WTC11 (cell line): Measurements from ENCODE around the gene TMED4. TPM values are rescaled to one million over a fixed set of nuclear protein-coding genes. Genes with fewer than 3 reads are reported as not detected.

Experiments
- ATAC-seq: fragments of 200-7000 bp; cut with Tn5 transposase; 2 replicates; pipeline ENCODE4 v1.10.0; 2021; ENCODE audit warnings: mild to moderate bottlenecking, moderate library complexity
- CTCF ChIA-PET: fragments of 300-600 bp; sonication (Branson Sonifier 250); formaldehyde crosslinking; loops from one replicate; lab custom pipeline; 2021; ENCODE audit warnings: antibody characterized with exemption; lab: Charles Lee
- POLR2A ChIA-PET: fragments of 350-600 bp; sonication (Branson Sonifier 250); formaldehyde crosslinking; loops from one replicate; lab custom pipeline; 2021; ENCODE audit warnings: antibody characterized with exemption; lab: Charles Lee
- DNase-seq: peaks from one replicate; pipeline ENCODE4 v3.0.0; 2021; ENCODE audit warnings: low spot score
- H3K27ac Mint-ChIP-seq: 2 replicates; pipeline ENCODE4 v1.8.0; 2021; ENCODE audit warnings: mixed read lengths
- H3K27me3 Mint-ChIP-seq: 2 replicates; pipeline ENCODE4 v1.8.0; 2021; ENCODE audit warnings: low read depth, mild to moderate bottlenecking, moderate library complexity, mixed read lengths
- H3K36me3 Mint-ChIP-seq: 2 replicates; pipeline ENCODE4 v1.8.0; 2021; ENCODE audit warnings: mixed read lengths
- H3K4me1 Mint-ChIP-seq: 2 replicates; pipeline ENCODE4 v1.8.0; 2022; ENCODE audit warnings: mixed read lengths
- H3K4me3 Mint-ChIP-seq: 2 replicates; pipeline ENCODE4 v1.8.0; 2021; ENCODE audit warnings: mild to moderate bottlenecking, moderate library complexity, mixed read lengths
- H3K9me3 Mint-ChIP-seq: 2 replicates; pipeline ENCODE4 v1.8.0; 2021; ENCODE audit warnings: mixed read lengths
- ATF2 ChIP-seq: sonication (generic); formaldehyde crosslinking; IDR thresholded peaks from 2 replicates; pipeline ENCODE4 v1.8.1; 2022; ENCODE audit warnings: low read depth, missing genetic modification reagents, borderline replicate concordance
- CTCF ChIP-seq: fragments of 200-600 bp; IDR thresholded peaks from 2 replicates; pipeline ENCODE4 v1.8.0; 2022; ENCODE audit warnings: antibody characterized with exemption
- ESRRA ChIP-seq: sonication (generic); formaldehyde crosslinking; IDR thresholded peaks from 2 replicates; pipeline ENCODE4 v1.8.1; 2022; ENCODE audit warnings: mild to moderate bottlenecking, missing genetic modification reagents, borderline replicate concordance
- FOXK1 ChIP-seq: sonication (generic); formaldehyde crosslinking; IDR thresholded peaks from 2 replicates; pipeline ENCODE4 v1.8.0; 2022; ENCODE audit warnings: mild to moderate bottlenecking, moderate library complexity, missing genetic modification reagents
- GABPB1 ChIP-seq: sonication (generic); formaldehyde crosslinking; IDR thresholded peaks from 2 replicates; pipeline ENCODE4 v1.8.1; 2023; ENCODE audit warnings: mild to moderate bottlenecking, missing genetic modification reagents
- HMGXB4 ChIP-seq: sonication (generic); formaldehyde crosslinking; IDR thresholded peaks from 2 replicates; pipeline ENCODE4 v1.8.1; 2023; ENCODE audit warnings: mild to moderate bottlenecking, moderate library complexity, missing genetic modification reagents
- PRRX2 ChIP-seq: fragments of 250-450 bp; sonication (Bioruptor Pico); IDR thresholded peaks from 2 replicates; pipeline ENCODE4 v1.8.0; 2021; ENCODE audit warnings: mild to moderate bottlenecking
- RELA ChIP-seq: sonication (generic); formaldehyde crosslinking; IDR thresholded peaks from 2 replicates; pipeline ENCODE4 v1.8.1; 2022; ENCODE audit warnings: missing genetic modification reagents, mild to moderate bottlenecking, borderline replicate concordance
- TEAD4 ChIP-seq: sonication (generic); formaldehyde crosslinking; IDR thresholded peaks from 2 replicates; pipeline ENCODE4 v1.8.0; 2022; ENCODE audit warnings: mild to moderate bottlenecking, missing genetic modification reagents
- ZNF121 ChIP-seq: sonication (generic); formaldehyde crosslinking; IDR thresholded peaks from 2 replicates; pipeline ENCODE4 v1.8.0; 2023; ENCODE audit warnings: missing genetic modification reagents
- ZNF263 ChIP-seq: sonication (generic); formaldehyde crosslinking; IDR thresholded peaks from 2 replicates; pipeline ENCODE4 v1.8.1; 2022; ENCODE audit warnings: low read depth, mild to moderate bottlenecking, moderate library complexity, missing genetic modification reagents
- ZNF317 ChIP-seq: sonication (generic); formaldehyde crosslinking; IDR thresholded peaks from 2 replicates; pipeline ENCODE4 v1.8.1; 2023; ENCODE audit warnings: low read depth, mild to moderate bottlenecking, moderate library complexity, missing genetic modification reagents, borderline replicate concordance
- ZNF532 ChIP-seq: fragments of 250-450 bp; sonication (Bioruptor Pico); IDR thresholded peaks from 2 replicates; pipeline ENCODE4 v1.9.0; 2021; ENCODE audit warnings: mild to moderate bottlenecking, borderline replicate concordance
- total RNA-seq: library from RNA; stranded (reverse); gene quantifications from 3 replicates; pipeline ENCODE4 v1.2.3, GENCODE V29; 2021

TMED4 gene
- total RNA-seq, 1 experiment from 2014 or later, result 58.6 TPM

GRCh38 chr7:44565795-44566559 is 16.1 kb downstream of the TMED4 start (continued):
- TF ChIP-seq ATF2 (CRISPR knock-in tag), result no peak
- TF ChIP-seq ZNF317, result no peak
- TF ChIP-seq HMGXB4 (CRISPR knock-in tag), result no peak
- no peak for TF ChIP-seq ZNF121 (CRISPR knock-in tag)
- TF ChIP-seq ESRRA, result no peak
- TF ChIP-seq ZNF532 (CRISPR knock-in tag), result no peak
- TF ChIP-seq FOXK1 (CRISPR knock-in tag), result no peak
- TF ChIP-seq TEAD4 (CRISPR knock-in tag), result no peak

GRCh38 chr7:44565097-44565794 is 16.8 kb downstream of the TMED4 start:
- ChIA-PET CTCF (interaction anchor here (0.6 to 2.8 kb wide), 43 partner anchors 9 to 524 kb away, joined by 3 to 33 read pairs (median 4); partner anchors contain the start of genes DDX56, NACAD, OGDH and TMED4), POLR2A (interaction anchor here (0.9 to 1.0 kb wide), 2 partner anchors 9 to 351 kb away, joined by 3 to 4 read pairs; partner anchors contain the start of gene DDX56)
- no peaks in the 10 kb centered on the region for H3K9me3 Mint-ChIP-seq
- no peak overlapping the region for H3K4me3 Mint-ChIP-seq
- peak overlapping the region; percentile 64; the same call in 1 of the 2 replicates for H3K27ac Mint-ChIP-seq
- peak; percentile 80 for DNase-seq
- peak; percentile 87 for ATAC-seq
- TF ChIP-seq ZNF263 (CRISPR knock-in tag) (no peak), RELA (CRISPR knock-in tag) (no peak), PRRX2 (CRISPR knock-in tag) (no peak), CTCF (peak; percentile 95), GABPB1 (CRISPR knock-in tag) (peak; percentile 19; the same call in 1 of the 2 replicates)
- no peaks in the 10 kb centered on the region for H3K4me1 Mint-ChIP-seq
- peaks cover 48% of the 10 kb centered on the region for H3K36me3 Mint-ChIP-seq
- no peaks in the 10 kb centered on the region for H3K27me3 Mint-ChIP-seq
